T47D (cell line): Measurements from ENCODE around the gene CMSS1.

Source experiments
- DNase-seq, 2 experiments: peaks; one replicate each; pipeline versions ENCODE4 v3.0.0 to v3.0.0-alpha.2; 2011 to 2012; ENCODE audit warnings: low read depth in 1 of 2, low spot score in 1 of 2
- JUND ChIP-seq: IDR thresholded peaks from 2 replicates; pipeline ENCODE4 v1.6.1; 2012; ENCODE audit warnings: low read depth
- in situ Hi-C: cut with HindIII; loops from 2 replicates; pipeline ENCODE4 v1.10.0; 2016; ENCODE audit warnings: low sequenced_read_pairs, low pct_unique_long_range_greater_than_20kb

Gene CMSS1

DNA sequence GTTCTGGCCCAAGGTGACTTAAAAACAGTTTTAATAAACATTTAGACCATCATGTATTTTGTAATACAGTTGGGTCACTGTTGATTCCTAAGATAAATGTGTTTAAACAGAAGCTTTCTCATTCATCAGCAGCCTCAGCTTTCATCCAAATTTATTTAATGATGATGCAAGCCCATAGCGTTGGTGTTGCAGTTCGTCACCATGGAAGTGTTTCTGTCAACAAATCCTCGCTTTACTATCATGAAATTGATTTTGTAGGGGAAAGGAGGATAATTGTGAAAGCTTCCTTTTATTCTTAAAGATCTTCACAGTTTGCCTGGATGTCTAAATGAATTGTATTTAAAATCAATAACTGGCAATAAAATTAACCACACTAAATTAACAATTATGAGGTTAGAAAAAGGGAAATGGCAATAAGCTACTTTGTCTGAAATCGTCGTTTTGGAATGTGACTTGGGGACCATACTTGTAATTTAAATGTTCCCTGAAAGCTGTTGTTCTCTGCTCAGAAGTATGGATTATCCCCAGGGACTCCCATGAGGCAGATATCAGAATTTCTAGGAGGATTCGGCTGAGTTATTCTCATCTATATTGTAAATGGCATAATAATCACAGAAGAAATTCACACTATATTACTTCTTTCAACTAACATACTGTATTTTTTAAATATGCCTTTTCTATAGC, 29.0 kb downstream of the CMSS1 start:
- peak in 1 of 2 experiments; percentile 15 for DNase-seq
- in situ Hi-C loops = no loop called here
- no peak for TF ChIP-seq JUND

- DNase-seq = no peak
- in situ Hi-C loops = no loop called here
- no peak for TF ChIP-seq JUND
Measured at GRCh38 chr3:99848433-99848832, 30.8 kb downstream of the CMSS1 start.

DNA sequence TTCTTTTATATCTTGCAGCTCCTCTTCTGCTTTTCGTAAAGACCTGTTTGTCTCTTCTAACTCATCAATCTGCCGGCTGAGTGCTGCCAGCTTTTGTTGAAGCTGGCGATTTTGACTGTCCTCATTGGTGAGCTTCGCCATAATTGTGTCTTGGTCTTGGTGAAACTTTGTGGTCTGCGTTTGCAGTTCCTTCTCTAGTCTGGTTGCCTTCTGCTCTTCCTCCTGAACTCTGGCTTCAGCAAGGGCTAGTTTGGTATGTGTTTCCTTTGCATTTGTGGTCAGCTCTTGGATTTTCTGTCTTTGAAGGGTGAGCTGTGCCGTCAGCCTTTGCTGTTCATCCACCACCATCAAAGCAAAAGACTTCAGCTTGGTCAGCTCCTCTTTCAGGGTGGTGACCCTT, 32.9 kb downstream of the CMSS1 start:
- no peak for DNase-seq
- TF ChIP-seq JUND = no peak
- in situ Hi-C loops = no loop called here

DNA sequence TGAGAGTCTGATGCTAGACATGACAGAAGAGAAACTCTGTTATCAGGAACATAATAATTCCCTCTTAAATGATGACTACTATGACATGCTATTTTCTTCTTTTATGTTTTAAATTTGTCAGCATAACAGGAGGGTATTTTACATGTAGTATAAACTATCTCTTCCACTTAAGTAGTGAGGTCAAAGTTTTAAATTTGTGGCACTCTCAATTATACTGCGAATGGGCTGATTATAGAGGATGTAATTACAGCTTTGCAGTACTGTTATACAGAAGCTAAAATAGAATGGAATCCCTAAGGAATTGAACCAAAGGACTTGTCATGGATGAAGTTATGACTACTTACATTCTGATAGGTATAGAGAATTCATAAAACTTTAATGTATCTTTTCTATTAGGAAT, 34.3 kb downstream of the CMSS1 start:
- in situ Hi-C loops = no loop called here
- no peak for TF ChIP-seq JUND
- no peak for DNase-seq

GRCh38 chr3:99852851-99853250, 35.2 kb downstream of the CMSS1 start:
- in situ Hi-C loops = no loop called here
- DNase-seq = no peak
- no peak for TF ChIP-seq JUND

- TF ChIP-seq JUND = no peak
- DNase-seq = no peak
- in situ Hi-C loops = no loop called here
Measured at GRCh38 chr3:99854756-99855298, 37.2 kb downstream of the CMSS1 start.

GRCh38 chr3:99855900-99856299, 38.2 kb downstream of the CMSS1 start:
- in situ Hi-C loops = no loop called here
- TF ChIP-seq JUND = no peak

DNA sequence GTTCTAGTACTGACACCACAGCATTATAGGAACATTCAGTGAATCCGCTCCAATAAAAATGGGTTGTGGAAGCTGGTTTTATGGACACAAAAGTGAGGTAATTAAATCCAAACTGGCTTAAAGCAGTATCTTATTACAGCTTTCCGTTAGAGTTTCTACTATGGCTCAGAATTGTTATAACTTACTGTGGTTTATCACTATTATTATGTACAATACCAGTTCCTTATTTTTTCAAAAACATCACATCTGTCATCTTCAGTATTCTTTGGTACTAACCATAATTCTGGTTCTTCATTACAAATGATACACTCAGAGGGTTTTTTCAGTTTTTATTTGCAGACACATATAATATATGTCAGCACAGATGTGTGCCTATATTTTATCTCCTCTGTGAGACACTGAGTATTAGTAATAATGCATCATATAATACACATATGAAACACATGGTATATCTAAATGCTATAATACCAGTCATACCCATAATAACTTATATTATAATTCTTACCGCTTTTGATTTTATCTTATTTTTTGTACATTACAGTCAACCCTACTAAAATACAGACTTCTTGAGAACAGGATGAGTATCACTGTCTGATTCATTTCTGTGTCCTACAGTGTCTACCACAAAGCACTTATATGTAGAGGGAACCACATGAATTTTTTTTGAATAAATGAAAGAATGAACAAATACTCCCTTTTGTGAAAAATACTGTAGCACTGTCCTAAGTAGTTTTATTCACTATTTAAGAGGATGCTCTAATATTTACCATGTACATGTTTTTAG, 39.0 kb downstream of the CMSS1 start:
- no peak for DNase-seq
- in situ Hi-C loops = no loop called here
- no peak for TF ChIP-seq JUND

More at GRCh38 chr3:99855900-99856299, 38.2 kb downstream of the CMSS1 start:
- no peak for DNase-seq

DNA sequence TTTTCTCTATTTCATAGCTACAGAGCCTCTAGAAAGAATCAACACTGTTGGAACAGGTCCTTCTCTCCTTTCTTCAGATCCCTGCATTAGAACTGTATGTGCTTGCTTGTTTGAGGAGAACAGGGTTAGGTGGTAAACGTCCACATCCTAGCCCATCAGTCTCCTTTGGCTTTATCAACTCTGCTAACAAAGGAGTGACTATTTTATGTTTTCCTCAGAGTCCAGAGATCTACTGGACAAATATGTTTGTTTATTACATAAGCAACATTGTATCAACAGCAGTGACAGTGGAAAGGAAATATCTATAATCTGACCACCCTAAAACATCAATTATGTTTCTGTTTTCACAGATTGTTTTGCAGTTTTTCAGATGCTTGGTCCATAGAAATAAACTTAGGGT, 39.6 kb downstream of the CMSS1 start:
- in situ Hi-C loops = no loop called here
- no peak for DNase-seq
- TF ChIP-seq JUND = no peak

GRCh38 chr3:99858469-99858868, 40.8 kb downstream of the CMSS1 start:
- no peak for DNase-seq
- TF ChIP-seq JUND = no peak
- in situ Hi-C loops = no loop called here

DNA sequence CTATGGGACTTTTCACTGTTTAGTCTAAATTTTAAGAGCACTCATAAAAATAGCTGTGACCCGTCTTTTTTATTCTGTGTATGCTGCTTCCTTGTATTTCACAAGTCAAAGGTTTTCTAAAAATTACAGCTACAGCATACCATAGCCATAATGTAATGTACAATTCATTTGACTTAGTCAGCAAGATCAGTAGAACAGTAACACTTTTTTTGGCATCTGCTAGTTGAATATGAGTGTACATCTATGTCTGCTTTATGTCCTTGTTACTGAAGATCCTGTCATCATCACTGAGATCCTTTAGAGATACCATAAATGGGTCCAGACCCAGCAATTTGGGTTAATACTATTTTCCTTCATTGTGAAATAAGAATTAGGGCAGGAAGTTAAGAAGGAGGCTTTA, 42.2 kb downstream of the CMSS1 start:
- DNase-seq = no peak
- no peak for TF ChIP-seq JUND
- in situ Hi-C loops = no loop called here

DNA sequence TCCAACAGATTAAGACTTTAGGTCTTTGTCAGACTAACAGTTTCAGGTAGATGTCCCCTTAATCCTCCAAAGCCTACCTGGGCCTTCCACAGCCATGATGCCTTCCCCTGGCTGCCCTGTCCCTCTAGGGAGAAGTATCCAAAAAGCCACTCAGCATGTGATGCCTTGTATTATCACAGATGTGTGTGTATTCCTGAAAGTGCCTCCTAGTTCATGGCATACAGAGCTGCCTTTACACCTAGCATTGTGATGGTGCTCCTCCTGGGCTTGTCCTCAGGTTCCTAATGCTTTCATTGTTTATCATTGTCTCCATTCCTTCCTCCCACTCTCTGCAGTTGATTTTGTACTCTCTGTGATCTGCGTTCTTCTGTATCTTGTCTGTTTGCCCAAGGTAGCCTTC, 43.6 kb downstream of the CMSS1 start:
- in situ Hi-C loops = no loop called here
- DNase-seq = no peak
- TF ChIP-seq JUND = no peak

- in situ Hi-C loops = no loop called here
- no peak for DNase-seq
- TF ChIP-seq JUND = no peak
Measured at GRCh38 chr3:99862208-99862607, 44.5 kb downstream of the CMSS1 start.

DNA sequence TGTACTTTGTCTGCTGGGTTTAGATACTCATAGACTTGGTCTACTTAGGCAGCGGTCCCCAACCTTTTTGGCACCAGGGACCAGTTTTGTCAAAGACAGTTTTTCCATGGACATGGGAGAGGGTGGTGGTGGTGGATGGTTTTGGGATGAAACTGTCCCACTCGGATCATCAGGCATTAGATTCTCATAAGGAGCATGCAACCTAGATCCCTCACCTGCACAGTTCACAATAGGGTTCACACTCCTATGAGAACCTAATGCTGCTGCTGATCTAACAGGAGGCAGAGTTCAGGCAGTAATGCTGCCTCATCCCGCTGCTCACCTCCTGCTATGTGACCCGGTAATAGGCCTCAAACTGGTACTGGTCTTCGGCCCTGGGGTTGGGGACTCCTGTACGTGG, 45.3 kb downstream of the CMSS1 start:
- no peak for TF ChIP-seq JUND
- in situ Hi-C loops = no loop called here
- DNase-seq = no peak
